ENCODE measurements around the gene ZNF541.

The ZNF541 gene

DNA sequence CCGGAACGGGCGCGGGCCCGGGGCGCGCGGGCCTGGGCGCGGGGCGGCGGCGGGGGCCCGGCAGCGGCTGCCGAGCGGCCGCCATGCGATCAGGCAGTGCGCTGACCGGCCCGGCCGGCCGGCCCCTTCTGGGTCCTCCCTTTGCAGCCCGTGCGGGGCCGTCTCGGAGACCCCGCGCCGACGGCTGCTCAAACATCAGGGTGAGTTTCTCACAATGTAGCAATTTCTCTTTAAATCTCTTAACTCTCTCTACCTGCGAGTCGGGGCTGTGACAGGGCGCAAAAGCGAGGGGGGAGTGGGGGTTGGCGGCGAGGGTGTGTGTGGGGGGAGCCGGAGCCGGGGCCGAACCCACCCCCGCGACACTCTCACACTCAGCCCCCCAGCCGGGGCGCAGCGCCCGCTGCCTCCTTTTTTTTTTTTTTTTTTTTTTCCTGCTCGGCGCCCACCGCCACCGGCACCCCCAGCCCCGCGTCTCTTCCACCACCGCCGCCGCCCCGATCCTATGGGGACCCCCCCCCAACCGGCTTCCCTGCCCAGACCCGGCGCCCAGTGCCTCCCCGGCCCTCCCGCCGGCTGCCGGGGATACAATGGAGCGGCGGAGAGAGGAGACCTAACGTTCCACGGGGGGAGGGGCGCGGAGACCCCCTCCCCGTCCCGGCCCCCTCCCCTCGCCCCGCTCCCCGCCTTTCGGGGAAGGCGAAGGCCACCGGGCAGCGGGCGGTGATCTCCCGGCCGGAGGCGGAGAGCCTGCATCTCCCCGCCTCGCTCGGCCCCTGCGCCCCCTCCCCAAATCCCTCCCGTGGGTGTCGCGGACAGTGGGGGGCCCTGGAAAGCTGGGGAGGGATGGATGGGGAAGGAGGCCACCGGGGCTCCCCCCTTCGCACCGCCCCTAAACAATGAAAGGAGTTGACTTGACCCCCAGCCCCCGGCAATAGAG is 36.3 kb upstream of the ZNF541 start, which contains the start of gene BICRA:
Gene BICRA (plus strand): TSS at position 166 of the 937 bp plus-strand sequence. CDS start 64,441 bp downstream, outside the sequence.
- Histone ChIP-seq H3K4me1 (ENCODE audit: control insufficient read depth, low read depth, low read length) (peaks cover 10% of the 10 kb centered on the region), H3K4ac (ENCODE audit: low read depth, low read length) (peak within 1 kb of the TSS; percentile 96)
- no CpG with 5 or more reads among the region's 94 CpGs for WGBS (ENCODE audit: extremely low coverage, insufficient coverage, low lambda C conversion rate)

DNA sequence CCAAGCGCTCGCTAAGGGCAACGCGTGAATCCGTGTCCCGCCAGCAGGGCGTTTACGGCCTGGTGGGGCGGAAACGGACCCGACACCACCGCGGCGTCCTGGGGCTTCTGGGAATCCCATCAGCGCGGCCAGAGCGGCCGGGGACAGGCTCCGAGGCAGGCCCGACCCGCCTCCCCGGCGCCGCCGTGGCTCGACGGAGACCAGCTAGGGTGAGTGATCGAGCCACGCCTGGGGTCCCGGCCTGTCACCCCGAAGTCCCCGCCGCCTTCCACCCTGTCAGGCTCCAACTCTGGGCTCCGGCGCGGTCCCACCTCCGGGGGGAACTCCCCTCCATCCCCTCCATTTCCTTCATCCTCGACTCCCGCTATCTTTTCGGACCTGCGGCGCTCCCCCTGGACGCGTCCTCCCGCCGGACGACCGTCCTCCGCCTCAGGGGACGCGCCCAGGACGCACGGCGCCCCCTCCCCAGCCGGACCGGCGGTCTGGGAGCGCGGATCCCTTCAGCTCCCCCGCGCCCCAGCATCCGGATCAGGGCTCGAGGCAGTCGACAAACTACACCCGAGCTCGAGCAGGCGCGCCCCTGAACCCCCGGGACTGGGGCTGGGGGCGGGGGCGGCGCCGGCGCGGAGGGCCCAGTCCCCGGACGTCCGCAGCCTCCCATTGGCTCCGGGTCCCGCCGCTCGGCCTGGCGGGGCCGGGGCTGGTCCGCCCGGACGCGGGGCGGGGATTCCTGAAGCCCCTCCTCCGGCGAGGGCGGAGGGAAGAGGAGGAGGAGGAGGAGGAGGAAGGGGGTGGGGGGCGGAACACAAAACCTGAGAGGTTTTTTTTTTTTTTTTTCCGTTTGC is 35.3 kb upstream of the ZNF541 start:
- peak overlapping the region; percentile 100 for H3K56ac ChIP-seq (ENCODE audit: low read length)
- peak overlapping the region; percentile 95 for H3K4me3 ChIP-seq (ENCODE audit: low read length)
- H3K4me1 ChIP-seq (ENCODE audit: control insufficient read depth, low read depth, low read length) = peaks cover 6% of the 10 kb centered on the region
- peak overlapping the region; percentile 92 for H3K18ac ChIP-seq (ENCODE audit: low read length)
- no peaks in the 10 kb centered on the region for H3K27me3 ChIP-seq (ENCODE audit: insufficient read depth, low read length, poor library complexity)
- no peaks in the 10 kb centered on the region for H3K36me3 ChIP-seq (ENCODE audit: control insufficient read depth, insufficient read depth, low read length)
- H3K79me2 ChIP-seq (ENCODE audit: control insufficient read depth, insufficient read depth, low read length) = peaks cover 36% of the 10 kb centered on the region
- peak overlapping the region; percentile 90 for H3K4me2 ChIP-seq (ENCODE audit: low read length)
- H3K23ac ChIP-seq (ENCODE audit: low read length) = peak overlapping the region; percentile 94
- peak overlapping the region; percentile 100 for H3K9ac ChIP-seq (ENCODE audit: low read length)
- H4K5ac ChIP-seq (ENCODE audit: low read length) = no peak overlapping the region
- no peak overlapping the region for H2BK15ac ChIP-seq (replicated peaks; ENCODE audit: low read depth)
- peak overlapping the region; percentile 30 for H2BK120ac ChIP-seq (ENCODE audit: low read depth, low read length)
- H2AK5ac ChIP-seq (ENCODE audit: low read length) = peak overlapping the region; percentile 51
- peak overlapping the region; percentile 96 for H3K27ac ChIP-seq (ENCODE audit: low read depth, low read length)
- H3K79me1 ChIP-seq (ENCODE audit: low read length) = peaks cover 2% of the 10 kb centered on the region
- H4K8ac ChIP-seq (ENCODE audit: low read depth, low read length) = no peak overlapping the region
- no CpG with 5 or more reads among the region's 94 CpGs for WGBS (ENCODE audit: extremely low coverage, insufficient coverage, low lambda C conversion rate)
- peak overlapping the region; percentile 88 for H3K4ac ChIP-seq (ENCODE audit: low read depth, low read length)
- DNase-seq = peak; percentile 96
- peak overlapping the region; percentile 96 for H2BK5ac ChIP-seq (ENCODE audit: low read length)

More for the DNA sequence above, 36.3 kb upstream of the ZNF541 start, which contains the start of gene BICRA:
- peak within 1 kb of the TSS; percentile 96 for H3K27ac ChIP-seq (ENCODE audit: low read depth, low read length)
- H3K79me1 ChIP-seq (ENCODE audit: low read length) = peaks cover 5% of the 10 kb centered on the region
- peak within 1 kb of the TSS; percentile 96 for H2BK5ac ChIP-seq (ENCODE audit: low read length)
- peaks cover 46% of the 10 kb centered on the region for H3K79me2 ChIP-seq (ENCODE audit: control insufficient read depth, insufficient read depth, low read length)
- peak within 1 kb of the TSS; percentile 100 for H3K18ac ChIP-seq (ENCODE audit: low read length)
- peak within 1 kb of the TSS; percentile 100 for H3K56ac ChIP-seq (ENCODE audit: low read length)
- peak within 1 kb of the TSS; percentile 51 for H2AK5ac ChIP-seq (ENCODE audit: low read length)
- H3K4me3 ChIP-seq (ENCODE audit: low read length) = peak within 1 kb of the TSS; percentile 95
- peak within 1 kb of the TSS; percentile 25 for H2BK15ac ChIP-seq (replicated peaks; ENCODE audit: low read depth)
- peak within 1 kb of the TSS; percentile 42 for H4K8ac ChIP-seq (ENCODE audit: low read depth, low read length)
- H3K4me2 ChIP-seq (ENCODE audit: low read length) = peak within 1 kb of the TSS; percentile 90
- H3K9ac ChIP-seq (ENCODE audit: low read length) = peak within 1 kb of the TSS; percentile 100
- peak within 1 kb of the TSS; percentile 98 for H2BK120ac ChIP-seq (ENCODE audit: low read depth, low read length)
- H4K5ac ChIP-seq (ENCODE audit: low read length) = no peak within 1 kb of the TSS
- H3K23ac ChIP-seq (ENCODE audit: low read length) = peak within 1 kb of the TSS; percentile 94
- no peaks in the 10 kb centered on the region for H3K27me3 ChIP-seq (ENCODE audit: insufficient read depth, low read length, poor library complexity)
- DNase-seq = peak; percentile 88
- no peaks in the 10 kb centered on the region for H3K36me3 ChIP-seq (ENCODE audit: control insufficient read depth, insufficient read depth, low read length)

DNA sequence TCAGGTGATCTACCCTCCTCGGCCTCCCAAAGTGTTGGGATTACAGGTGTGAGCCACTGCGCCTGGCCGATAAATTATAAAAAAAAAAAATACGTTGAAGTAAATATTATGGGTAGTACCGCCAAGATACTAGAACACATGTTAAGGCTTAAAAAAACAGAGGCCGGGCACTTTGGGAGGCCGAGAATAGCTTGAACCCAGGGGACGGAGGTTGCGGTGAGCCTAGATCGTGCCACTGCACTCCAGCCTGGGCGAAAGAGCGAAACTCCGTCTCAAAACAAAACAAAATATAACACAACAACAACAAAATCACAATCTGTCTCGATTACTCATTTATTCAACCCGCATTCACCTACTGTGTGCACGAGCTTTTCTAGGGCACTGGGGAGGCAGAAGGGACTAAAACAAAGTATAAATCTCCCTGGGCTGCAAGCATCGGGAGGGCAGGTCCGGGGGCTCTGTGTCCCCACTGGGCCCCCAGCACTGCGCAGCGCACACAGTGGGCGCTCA is 34.7 kb upstream of the ZNF541 start:
- Histone ChIP-seq H2BK15ac (replicated peaks; ENCODE audit: low read depth) (no peak overlapping the region), H3K27me3 (ENCODE audit: insufficient read depth, low read length, poor library complexity) (no peaks in the 10 kb centered on the region), H3K4ac (ENCODE audit: low read depth, low read length) (peak overlapping the region; percentile 88), H3K4me1 (ENCODE audit: control insufficient read depth, low read depth, low read length) (peaks cover 6% of the 10 kb centered on the region), H2BK5ac (ENCODE audit: low read length) (peak overlapping the region; percentile 96), H4K5ac (ENCODE audit: low read length) (no peak overlapping the region), H3K18ac (ENCODE audit: low read length) (peak overlapping the region; percentile 92), H3K36me3 (ENCODE audit: control insufficient read depth, insufficient read depth, low read length) (no peaks in the 10 kb centered on the region), H3K4me2 (ENCODE audit: low read length) (peak overlapping the region; percentile 90), H2AK5ac (ENCODE audit: low read length) (no peak overlapping the region), H3K27ac (ENCODE audit: low read depth, low read length) (peak overlapping the region; percentile 96), H4K8ac (ENCODE audit: low read depth, low read length) (no peak overlapping the region), H3K4me3 (ENCODE audit: low read length) (peak overlapping the region; percentile 95), H2BK120ac (ENCODE audit: low read depth, low read length) (no peak overlapping the region), H3K9ac (ENCODE audit: low read length) (peak overlapping the region; percentile 100), H3K79me1 (ENCODE audit: low read length) (peaks cover 2% of the 10 kb centered on the region), H3K79me2 (ENCODE audit: control insufficient read depth, insufficient read depth, low read length) (peaks cover 34% of the 10 kb centered on the region), H3K23ac (ENCODE audit: low read length) (peak overlapping the region; percentile 94), H3K56ac (ENCODE audit: low read length) (peak overlapping the region; percentile 100)
- no peak for DNase-seq
- no CpG with 5 or more reads among the region's 21 CpGs for WGBS (ENCODE audit: extremely low coverage, insufficient coverage, low lambda C conversion rate)

DNA sequence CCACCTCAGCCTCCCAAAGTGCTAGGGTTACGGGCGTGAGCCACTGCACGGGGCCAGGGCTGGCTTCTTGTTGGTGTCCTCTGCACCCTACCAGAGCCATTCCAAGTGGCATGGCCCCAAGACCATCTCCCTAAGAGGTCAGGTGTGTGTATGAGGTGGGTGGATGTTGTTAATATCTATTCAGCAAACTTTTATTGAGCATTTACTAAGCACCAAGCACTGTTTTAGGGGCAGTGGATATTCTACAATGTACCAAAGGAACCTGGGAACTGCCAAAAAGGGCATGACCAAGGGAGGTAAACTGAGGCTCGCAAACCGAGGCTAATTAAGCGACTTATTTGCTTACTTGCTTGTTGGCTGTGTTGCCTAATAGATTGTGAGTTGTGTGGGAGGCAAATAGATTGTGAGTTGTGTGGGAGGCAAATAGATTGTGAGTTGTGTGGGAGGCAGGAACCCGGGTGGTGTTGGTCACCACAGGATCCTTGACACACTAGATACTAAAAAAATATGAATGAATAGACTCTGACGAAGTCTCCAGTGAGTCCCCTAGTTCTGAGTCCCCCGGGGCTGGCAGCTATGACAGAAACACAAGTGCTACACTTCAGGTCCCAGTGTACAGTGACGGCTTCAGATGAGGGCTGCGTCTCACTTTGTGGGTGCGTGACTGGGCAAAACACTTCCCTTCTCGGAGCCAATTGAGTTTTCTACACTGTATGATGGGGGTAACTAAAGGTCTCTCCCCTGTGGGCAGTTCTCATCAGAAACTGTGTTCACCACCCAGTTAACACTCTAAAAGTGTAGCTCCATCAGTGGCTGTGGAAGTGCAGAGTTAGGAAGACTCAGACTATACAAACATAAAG is 31.0 kb upstream of the ZNF541 start:
- no peak overlapping the region for H3K4me3 ChIP-seq (ENCODE audit: low read length)
- H3K27me3 ChIP-seq (ENCODE audit: insufficient read depth, low read length, poor library complexity) = no peaks in the 10 kb centered on the region
- no peaks in the 10 kb centered on the region for H3K36me3 ChIP-seq (ENCODE audit: control insufficient read depth, insufficient read depth, low read length)
- no peak overlapping the region for H3K56ac ChIP-seq (ENCODE audit: low read length)
- H2AK5ac ChIP-seq (ENCODE audit: low read length) = no peak overlapping the region
- H3K23ac ChIP-seq (ENCODE audit: low read length) = no peak overlapping the region
- H2BK15ac ChIP-seq (replicated peaks; ENCODE audit: low read depth) = no peak overlapping the region
- no peak for DNase-seq
- peaks cover 2% of the 10 kb centered on the region for H3K79me1 ChIP-seq (ENCODE audit: low read length)
- H2BK5ac ChIP-seq (ENCODE audit: low read length) = no peak overlapping the region
- H3K9ac ChIP-seq (ENCODE audit: low read length) = no peak overlapping the region
- WGBS (ENCODE audit: extremely low coverage, insufficient coverage, low lambda C conversion rate) = no CpG with 5 or more reads among the region's 13 CpGs
- H2BK120ac ChIP-seq (ENCODE audit: low read depth, low read length) = no peak overlapping the region
- no peak overlapping the region for H3K4me2 ChIP-seq (ENCODE audit: low read length)
- H3K4ac ChIP-seq (ENCODE audit: low read depth, low read length) = no peak overlapping the region
- no peak overlapping the region for H4K5ac ChIP-seq (ENCODE audit: low read length)
- no peak overlapping the region for H3K18ac ChIP-seq (ENCODE audit: low read length)
- peaks cover 4% of the 10 kb centered on the region for H3K79me2 ChIP-seq (ENCODE audit: control insufficient read depth, insufficient read depth, low read length)
- H4K8ac ChIP-seq (ENCODE audit: low read depth, low read length) = no peak overlapping the region
- no peak overlapping the region for H3K27ac ChIP-seq (ENCODE audit: low read depth, low read length)
- no peaks in the 10 kb centered on the region for H3K4me1 ChIP-seq (ENCODE audit: control insufficient read depth, low read depth, low read length)

Measured in mesendoderm (in vitro differentiated cells).